SIG-M5 (cell line): ENCODE measurements around the gene GPRC6A.
"Not testable (repeated sequence)": the region's sequence is repeated elsewhere in the genome, so short reads cannot be mapped to it uniquely, and the experiment has no call there.

ENCODE experiments used
- DNase-seq: peaks from one replicate; lab custom pipeline; 2025; lab: John Stamatoyannopoulos, UW

GPRC6A gene, protein sequence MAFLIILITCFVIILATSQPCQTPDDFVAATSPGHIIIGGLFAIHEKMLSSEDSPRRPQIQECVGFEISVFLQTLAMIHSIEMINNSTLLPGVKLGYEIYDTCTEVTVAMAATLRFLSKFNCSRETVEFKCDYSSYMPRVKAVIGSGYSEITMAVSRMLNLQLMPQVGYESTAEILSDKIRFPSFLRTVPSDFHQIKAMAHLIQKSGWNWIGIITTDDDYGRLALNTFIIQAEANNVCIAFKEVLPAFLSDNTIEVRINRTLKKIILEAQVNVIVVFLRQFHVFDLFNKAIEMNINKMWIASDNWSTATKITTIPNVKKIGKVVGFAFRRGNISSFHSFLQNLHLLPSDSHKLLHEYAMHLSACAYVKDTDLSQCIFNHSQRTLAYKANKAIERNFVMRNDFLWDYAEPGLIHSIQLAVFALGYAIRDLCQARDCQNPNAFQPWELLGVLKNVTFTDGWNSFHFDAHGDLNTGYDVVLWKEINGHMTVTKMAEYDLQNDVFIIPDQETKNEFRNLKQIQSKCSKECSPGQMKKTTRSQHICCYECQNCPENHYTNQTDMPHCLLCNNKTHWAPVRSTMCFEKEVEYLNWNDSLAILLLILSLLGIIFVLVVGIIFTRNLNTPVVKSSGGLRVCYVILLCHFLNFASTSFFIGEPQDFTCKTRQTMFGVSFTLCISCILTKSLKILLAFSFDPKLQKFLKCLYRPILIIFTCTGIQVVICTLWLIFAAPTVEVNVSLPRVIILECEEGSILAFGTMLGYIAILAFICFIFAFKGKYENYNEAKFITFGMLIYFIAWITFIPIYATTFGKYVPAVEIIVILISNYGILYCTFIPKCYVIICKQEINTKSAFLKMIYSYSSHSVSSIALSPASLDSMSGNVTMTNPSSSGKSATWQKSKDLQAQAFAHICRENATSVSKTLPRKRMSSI

DNA sequence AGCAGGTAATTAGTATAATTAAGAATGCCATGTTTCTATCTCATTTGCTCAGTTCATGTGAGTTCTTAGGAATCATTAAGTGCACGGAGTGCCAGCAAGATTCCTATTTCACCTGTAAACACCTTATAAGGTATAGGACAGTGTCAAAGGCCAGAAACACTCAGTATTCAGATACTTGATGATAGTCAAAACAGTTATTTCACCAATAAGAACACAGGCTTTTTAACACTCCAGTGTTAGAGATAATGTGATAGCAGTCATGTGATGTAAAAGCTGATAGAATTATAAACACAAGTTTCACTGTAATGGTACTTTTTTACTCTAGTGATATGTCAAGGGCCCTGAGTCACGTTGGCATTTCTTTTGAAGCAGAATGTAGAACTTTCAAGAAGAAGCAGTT is at the start of gene GPRC6A:
Gene GPRC6A (minus strand): TSS at position 101 of the 400 bp plus-strand sequence. CDS start 70 bp downstream, at position 31.
- no peak for DNase-seq

DNA sequence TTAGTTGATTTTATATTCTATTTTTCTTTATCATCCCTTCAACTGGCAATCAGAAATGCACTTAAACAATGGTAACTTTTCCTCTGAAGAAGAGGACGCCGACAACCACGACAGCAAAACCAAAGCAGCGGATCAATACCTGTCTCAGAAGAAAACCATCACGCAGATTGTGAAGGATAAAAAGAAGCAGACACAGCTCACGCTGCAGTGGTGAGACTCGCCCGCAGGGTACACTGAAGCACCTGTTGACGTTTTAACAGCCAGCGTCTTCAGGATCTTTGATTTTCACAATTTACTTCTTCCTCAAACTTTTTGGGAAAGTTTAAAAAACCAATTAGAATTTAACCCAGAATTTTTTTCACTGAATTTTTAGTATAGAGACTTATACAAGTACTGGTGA is 48.9 kb upstream of the GPRC6A start:
- no peak for DNase-seq

DNA sequence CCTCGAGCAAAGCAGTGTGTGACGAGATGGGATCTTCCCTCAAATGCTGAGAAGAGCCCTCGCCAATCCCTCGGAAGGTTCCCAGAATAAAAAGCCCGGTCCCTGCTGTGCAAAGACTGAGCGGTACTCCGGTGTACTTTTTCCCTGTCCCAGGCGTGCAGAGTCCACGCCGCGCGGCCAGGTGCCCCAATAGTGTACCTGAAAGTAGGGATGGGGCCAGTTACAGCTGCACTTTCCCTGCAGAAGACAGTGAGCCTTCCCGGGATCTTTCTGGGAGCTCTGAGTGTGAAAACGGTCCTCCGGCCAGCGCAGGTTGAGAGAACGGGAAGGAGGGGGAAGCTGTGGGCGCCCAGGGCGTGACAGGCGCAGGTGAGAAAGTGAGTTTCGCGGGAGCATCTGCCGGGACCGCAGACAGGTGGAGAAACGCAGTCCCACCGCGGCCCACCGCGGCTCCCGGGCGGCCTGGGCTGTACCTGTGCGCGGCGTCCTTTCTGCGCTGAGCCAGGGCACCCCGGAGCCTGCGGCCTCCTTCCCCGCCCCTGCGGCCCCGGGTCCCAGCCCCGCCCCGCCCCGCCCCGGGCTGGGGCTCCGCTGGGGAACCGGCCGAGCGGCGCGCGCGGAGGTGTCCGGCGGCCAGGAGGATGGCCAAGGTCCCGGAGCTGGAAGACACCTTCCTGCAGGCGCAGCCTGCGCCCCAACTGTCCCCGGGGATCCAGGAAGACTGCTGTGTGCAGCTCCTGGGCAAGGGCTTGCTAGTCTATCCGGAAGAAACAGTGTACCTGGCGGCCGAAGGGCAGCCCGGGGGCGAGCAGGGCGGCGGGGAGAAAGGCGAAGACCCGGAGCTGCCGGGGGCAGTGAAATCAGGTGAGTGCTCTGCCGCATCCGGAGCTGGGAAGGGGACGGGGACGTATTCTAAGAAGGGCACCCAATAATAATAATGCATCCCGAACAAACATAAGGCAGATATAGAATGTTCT is 48.0 kb upstream of the GPRC6A start, which contains the start of gene RFX6:
Gene RFX6 (plus strand): TSS at position 608 of the 977 bp plus-strand sequence. CDS start 34 bp downstream, at position 642.
- DNase-seq, result no peak

DNA sequence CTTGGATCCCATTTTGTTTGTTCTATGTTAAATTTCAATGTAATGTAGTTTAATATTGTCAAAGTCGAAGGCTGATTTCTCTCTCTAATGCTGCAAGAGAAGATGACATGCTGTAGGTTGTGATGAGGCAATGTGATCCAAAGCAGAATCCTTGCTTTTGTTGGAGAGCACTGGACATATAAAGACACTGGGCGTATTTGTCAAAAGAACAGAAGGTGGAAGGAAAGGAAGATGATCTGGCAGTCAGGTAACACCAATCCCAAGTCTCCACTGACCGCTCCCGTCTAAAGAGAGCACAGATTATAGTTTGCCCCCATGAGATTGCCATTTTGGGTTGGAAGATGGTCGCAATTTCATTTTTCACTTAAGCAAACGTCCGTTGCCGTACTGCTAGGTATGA is 47.2 kb upstream of the GPRC6A start:
- DNase-seq, result no peak

DNA sequence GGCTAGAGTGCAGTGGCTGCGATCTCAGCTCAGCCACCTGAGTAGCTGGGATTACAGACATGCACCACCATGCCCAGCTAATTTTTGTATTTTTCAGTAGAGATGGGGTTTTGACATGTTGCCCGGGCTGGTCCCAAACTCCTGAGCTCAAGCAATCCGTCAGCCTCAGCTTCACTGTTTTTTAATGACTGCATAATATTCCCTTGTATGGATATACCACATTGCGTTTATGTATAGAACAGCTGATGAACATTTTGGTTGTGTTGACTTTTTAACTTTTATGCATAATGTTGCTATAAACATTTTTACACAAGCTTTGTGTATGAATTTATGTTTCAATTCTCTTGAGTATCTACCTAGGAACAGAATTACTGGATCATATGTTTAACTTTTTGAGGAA is 43.9 kb upstream of the GPRC6A start:
- DNase-seq, result no peak

DNA sequence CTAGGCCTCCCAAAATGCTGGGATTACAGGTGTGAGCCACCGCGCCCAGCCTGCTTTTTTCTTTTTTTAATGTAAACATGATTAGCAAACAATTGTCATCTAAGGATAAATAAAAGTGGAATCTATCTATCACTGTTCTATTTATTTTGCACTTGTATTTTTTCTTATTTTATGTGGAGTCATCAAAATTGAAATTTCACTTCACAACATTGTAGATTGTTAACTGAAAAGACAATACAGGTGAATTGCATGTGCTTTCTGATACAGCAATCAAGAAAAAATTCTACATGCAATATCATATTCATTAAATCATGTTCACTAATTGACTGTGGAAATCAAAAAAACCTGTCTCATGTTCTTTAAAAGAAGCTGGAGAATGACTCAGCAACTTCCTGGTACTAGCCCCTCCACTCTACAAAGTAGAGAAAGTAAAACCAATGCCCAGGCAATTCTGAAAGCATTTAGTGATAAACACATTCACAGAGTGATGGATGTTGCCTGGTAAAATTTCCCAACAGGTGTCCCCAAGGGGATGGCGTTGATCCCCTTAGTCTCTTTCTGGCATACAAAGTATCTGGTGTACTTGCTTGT is 37.5 kb upstream of the GPRC6A start:
- no peak for DNase-seq

DNA sequence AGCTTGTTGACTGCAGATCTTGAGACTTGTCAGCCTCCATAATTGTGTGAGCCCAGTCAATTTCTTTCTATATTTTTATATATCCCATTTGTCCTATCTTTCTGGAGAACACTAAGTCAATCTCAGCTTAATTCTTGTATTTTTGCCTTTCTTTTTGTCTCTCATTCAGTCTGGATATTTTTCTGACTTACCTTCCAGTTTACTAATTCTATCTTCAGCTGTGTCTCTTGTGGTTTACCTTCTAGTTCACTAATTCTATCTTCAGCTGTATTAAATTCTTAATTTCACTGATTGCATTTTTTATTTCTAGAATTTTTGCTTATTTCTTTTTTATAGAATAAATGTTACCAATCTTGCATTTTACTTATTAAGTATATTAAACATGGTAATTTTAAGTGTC is 30.4 kb upstream of the GPRC6A start:
- DNase-seq, result no peak

DNA sequence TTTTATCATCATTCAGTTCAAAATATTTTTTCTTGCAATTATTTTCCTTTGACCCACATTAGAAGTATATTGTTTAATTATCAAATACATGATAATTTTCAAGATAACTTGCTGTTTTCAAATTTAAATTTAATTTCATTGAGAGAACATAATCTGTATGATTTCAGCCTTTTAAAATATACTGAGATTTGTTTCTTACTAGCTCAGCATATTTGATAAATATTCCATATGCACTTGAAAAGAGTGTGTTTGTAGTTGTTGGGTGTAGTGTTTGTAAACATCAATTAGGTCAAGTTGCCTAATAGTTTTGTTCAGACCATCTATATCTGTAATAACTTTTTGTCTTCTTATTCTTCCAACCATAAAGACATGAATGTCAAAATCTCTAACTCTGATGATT is 29.2 kb upstream of the GPRC6A start:
- DNase-seq, result no peak

DNA sequence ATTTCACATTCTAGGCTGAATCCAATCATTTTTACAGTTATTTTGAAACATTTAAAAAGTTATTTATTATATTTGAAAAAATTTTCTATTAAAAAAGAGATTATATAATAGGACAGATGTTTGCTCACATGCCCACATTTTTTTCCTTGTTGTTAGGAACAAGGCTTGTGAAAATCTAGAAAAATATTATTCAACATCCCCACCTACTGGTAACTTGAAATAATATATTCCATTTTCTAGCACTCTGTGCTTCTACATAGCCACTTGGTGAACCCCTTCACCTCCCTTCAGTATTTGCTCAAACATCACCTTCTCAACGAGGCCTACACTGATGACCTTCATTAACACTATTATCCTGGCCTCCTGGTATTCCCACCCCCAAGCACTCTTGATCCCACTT is 18.3 kb upstream of the GPRC6A start:
- DNase-seq, result no peak

DNA sequence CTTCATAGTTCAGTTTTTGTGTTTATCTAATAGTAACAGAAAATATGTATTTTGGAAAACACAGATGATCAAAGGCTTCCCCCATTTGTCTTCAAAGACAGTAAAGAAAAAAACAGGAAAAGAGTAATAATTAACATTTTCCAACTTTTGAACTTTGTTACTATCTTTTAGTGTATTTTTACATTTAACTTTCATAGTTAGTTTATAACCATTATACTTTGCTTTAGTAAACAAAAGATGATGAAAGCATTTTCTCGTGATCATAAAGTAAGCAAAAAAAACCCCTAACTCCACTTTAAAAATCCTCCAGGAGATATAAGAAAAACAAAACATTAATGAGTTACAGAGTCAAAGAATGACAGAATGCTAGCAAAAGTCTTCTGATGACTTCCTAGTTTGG is 13.6 kb upstream of the GPRC6A start:
- no peak for DNase-seq

DNA sequence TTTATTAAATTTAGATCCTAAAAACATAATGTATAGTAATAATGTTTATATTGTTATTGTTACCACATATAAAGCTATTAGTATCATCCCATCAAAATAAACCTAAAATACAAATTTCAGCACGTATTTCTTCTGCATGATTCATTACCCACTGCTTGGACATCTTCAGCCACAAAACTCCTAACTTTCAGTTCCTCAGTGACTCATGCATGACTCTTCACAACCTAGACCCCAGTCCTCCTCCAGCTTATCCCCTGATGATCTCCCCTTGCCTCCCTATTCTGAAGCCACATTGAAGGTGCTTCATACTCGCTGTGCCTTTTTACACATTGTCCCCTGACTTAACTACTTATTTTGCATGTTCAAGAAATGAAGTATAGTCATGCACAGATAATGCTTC is 11.2 kb upstream of the GPRC6A start:
- DNase-seq, result no peak

DNA sequence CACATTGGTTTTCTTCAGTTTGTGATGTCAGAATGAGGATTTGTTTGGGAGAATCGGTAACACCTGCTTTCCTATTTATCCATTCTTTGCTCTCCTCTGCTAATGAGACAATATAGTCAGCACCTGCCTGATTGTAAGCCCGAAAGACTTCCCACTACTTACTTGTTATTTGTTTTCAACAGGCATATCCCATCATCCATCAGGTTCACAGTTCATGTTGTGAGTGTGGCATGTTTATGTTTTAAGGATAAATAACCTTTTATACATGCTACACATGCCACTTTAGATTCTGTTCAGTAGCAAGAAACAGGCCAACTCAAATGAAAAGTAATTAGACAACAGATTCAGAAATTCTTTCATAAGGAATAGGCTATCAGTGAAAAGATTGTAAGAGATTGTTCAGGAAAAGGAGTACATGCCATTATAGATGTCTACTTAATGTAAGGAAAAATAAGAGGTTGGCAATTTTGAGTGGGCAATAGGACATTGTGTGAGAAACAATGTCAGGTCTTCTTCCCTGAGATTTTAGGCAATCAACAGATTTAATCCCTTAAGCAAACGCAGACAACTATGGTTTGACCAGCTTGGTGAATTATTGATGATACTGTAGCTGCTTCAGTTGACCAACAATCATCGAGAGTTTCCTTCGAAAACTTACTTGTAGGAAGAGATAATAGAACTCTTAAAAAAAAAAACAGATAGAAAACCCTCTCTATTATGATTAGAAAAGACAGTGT is 7.9 kb upstream of the GPRC6A start:
- DNase-seq, result no peak

DNA sequence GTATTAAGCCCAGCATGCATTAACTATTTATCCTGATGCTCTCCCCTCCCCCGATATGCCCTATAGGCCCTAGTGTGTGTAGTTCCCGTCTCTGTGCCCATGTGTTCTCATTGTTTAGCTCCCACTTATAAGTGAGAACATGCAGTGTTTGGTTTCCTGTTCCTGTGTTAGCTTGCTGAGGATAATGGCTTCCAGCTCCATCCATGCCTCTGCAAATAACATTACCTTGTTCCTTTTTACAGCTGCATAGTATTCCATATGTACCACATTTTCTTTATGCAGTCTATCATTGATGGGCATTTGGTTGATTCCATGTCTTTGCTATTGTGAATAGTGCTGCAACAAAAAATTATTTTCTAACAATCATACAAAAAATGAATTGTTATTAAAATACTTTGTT is 5.6 kb upstream of the GPRC6A start:
- not testable (repeated sequence) for DNase-seq

DNA sequence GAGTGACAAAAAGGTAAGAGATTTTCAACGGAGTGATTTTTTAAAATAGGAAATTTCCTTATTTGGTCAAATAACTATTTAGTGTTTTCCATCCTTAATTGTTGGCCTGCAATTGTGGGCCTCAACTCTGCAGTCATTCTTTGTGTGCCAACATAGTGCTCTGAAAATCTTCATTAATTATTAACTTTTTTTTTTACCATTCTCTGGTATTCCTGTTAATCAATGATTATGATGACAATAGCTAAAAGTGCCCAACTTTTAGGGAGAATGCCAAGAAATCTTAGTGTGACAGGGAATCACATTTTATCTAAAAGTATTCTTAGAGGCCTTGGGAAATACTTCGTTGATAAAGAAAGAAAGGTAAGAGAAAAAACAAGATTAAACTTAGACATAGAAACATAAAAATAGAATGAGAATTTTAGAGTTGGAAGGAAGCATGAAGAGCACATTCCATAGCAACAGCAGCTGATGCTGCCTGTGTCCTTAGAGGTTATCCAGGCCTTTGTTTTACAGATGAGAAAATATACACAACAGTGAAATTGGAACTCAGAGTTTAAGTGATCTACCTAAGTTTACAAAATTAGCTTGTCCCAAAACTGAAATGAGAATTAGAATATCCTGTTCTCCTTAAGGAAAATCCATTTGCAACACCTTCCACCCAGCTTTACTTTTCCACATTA is 1.2 kb downstream of the GPRC6A start:
- no peak for DNase-seq

DNA sequence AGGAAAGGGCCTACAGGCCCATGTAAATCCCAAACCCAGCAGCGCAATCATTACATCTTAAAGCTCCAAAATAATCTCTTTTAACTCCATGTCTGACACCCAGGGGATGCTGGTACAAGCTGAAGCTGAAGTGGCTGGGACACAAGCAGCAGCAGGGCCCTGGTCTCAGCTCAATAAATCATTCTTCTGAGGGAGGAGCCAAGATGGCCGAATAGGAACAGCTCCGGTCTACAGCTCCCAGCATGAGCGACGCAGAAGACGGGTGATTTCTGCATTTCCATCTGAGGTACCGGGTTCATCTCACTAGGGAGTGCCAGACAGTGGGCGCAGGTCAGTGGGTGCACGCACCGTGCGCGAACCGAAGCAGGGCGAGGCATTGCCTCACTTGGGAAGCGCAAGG is 12.5 kb downstream of the GPRC6A start:
- DNase-seq, result not testable (repeated sequence)

DNA sequence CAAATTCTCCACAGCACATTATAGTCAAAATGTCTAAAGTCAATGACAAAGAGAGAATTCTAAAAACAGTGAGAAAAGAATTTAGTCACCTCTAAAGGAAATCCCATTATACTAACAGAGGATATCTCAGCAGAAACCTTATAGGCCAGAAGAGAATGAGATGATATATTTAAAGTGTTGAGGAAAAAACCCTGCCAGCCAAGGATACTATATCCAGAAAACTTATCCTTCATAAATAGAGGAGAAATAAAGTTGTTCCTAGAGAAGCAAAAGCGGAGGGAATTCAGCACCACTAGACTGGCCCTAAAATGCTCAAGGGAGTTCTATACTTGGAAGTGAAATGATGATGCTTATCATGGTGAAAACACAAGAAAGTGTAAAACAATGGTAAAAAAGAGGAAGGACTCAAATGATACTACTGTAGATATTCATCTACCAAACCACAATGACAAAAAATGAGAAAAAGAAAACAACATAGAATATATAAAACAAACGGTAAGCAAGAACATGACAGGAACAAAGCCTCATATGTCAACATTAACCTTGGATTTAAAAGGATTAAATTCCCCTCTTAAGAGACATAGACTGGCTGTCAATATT is 16.7 kb downstream of the GPRC6A start:
- DNase-seq, result no peak

DNA sequence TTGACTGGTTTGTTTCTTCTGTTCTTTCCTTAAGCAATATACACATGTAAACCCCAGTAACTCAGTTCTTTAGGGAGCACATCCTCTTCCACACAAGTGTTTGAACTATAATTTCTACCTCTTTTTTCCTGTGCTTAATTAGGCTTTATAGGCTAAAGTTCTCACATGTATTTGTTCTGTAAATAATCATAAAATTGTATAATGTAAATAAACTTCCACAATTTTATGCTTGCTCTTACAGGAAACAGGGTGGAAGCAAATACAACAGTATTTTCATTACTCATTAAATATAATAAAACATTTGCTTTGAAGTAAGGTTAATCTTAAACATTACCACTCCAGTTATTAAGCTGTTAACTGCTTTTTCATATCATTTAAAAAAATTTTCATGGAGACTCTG is 26.9 kb downstream of the GPRC6A start:
- no peak for DNase-seq

DNA sequence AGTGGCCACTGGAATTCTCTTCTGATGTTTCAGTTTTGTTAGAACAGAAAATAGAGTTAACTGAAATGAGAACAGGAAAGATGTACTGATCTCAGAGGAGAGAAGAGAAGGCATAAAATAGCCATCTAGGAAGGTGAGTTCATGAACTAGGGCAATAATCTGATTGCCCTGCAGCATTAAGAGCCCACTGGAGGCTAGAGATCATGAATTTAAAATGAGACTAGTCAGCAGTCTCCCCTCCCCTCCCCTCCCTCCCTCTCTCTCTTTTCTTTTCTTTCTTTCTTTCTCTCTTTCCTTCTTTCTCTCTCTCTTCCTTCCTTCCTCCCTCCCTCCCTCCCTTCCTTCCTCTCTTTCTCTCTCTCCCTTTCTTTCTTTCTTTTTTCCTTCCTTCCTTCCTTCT is 28.9 kb downstream of the GPRC6A start:
- DNase-seq, result no peak

DNA sequence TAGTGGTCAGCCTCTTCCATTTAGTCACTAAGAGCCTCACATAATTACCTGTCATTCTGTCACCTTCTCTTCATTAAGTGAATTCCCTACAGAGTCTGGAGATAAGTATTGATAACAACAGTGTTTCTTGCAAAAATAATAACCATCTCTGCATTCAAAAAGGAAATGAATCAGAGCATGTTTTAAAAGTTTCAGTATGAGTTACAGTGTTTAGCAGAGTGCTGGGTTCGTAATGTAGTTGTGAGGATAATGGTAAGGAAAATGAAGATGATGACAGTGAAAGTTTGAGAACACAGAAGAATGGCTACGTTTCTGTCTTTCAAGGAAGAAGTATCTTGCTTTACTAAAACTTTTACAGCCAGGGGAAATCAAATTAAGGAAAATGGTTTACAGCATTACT is 31.3 kb downstream of the GPRC6A start:
- no peak for DNase-seq

DNA sequence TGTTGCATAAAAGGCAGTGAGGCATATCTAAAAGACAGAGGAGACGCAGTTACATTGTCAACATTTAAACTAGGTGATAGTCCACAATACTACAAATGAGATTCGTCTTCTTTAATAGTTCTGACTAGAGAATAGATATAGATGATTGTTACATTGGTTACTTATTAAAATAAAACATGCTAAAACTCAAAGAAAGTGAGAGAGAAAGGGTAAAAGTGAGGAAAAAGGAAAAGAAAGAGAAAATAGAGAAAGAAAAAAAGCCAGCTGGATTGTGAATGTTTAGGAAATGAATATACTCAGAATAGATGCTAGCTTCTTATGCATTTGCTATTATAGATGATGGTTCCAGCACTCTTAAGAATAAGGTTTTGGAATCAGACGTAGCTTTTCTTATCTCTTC is 35.7 kb downstream of the GPRC6A start:
- no peak for DNase-seq
